ENCODE data around the gene TMC5. TPM values are rescaled to one million over a fixed set of nuclear protein-coding genes. Genes with fewer than 3 reads are reported as not detected.

Gene TMC5
- total RNA-seq, 1 experiment from 2014 or later = 1.2 TPM

GRCh38 chr16:19502395-19503131 lies 84.9 kb downstream of the TMC5 start:
- H4K91ac ChIP-seq (ENCODE audit: insufficient read length, low read depth, low read length) = no peak overlapping the region
- H3K4me2 ChIP-seq (ENCODE audit: insufficient read depth, insufficient read length, low read length) = no peak overlapping the region
- H3K9ac ChIP-seq (ENCODE audit: extremely low read depth, insufficient read length, low read length) = no peak overlapping the region
- H2BK15ac ChIP-seq (ENCODE audit: low read depth, low read length) = no peak overlapping the region
- H2AK5ac ChIP-seq (ENCODE audit: insufficient read length, low read length) = no peak overlapping the region
- no peaks in the 10 kb centered on the region for H3K23me2 ChIP-seq (ENCODE audit: insufficient read length, low read depth, low read length, poor library complexity, severe bottlenecking)
- no peak overlapping the region for H2BK12ac ChIP-seq (ENCODE audit: insufficient read length, low read depth, low read length)
- no peak overlapping the region for H4K5ac ChIP-seq (ENCODE audit: insufficient read length, low read depth, low read length)
- no peaks in the 10 kb centered on the region for H3K4me1 ChIP-seq (ENCODE audit: insufficient read depth, low read length)
- H4K20me1 ChIP-seq (ENCODE audit: control insufficient read depth, insufficient read depth, insufficient read length) = no peaks in the 10 kb centered on the region
- DNase-seq = peak; percentile 75
- no peaks in the 10 kb centered on the region for H3K27me3 ChIP-seq (ENCODE audit: insufficient read depth, low read length)
- no peaks in the 10 kb centered on the region for H3K79me2 ChIP-seq (ENCODE audit: insufficient read depth, low read length)
- no peak overlapping the region for H3K27ac Mint-ChIP-seq
- H3K9me3 ChIP-seq (ENCODE audit: control insufficient read depth, low read depth, low read length) = no peaks in the 10 kb centered on the region
- H3K36me3 Mint-ChIP-seq (ENCODE audit: insufficient read depth in 1 of 3, low read depth in 3 of 3) = peaks cover 30 to 75% (median 72%) of the 10 kb centered on the region in 3 experiments
- no peak overlapping the region for H3K23ac ChIP-seq (ENCODE audit: insufficient read length, low read depth, low read length)
- no peak overlapping the region for H2BK5ac ChIP-seq (ENCODE audit: insufficient read length, low read length)
- H3K18ac ChIP-seq (ENCODE audit: insufficient read length, low read depth, low read length) = no peak overlapping the region
- H3K4ac ChIP-seq (ENCODE audit: low read depth, low read length) = no peak overlapping the region
- no peak overlapping the region for H3K56ac ChIP-seq (ENCODE audit: insufficient read length, low read depth, low read length)
- no peaks in the 10 kb centered on the region for H3K27me3 Mint-ChIP-seq (ENCODE audit: low read depth)
- no peak overlapping the region for H2AFZ ChIP-seq (ENCODE audit: low read length)
- WGBS (ENCODE audit: extremely low coverage, insufficient read length, low lambda C conversion rate) = no CpG with 5 or more reads among the region's 3 CpGs
- H3K79me1 ChIP-seq (ENCODE audit: insufficient read depth, low read depth, low read length, poor library complexity, severe bottlenecking) = no peaks in the 10 kb centered on the region
- no peak overlapping the region for H3T11ph ChIP-seq (ENCODE audit: low read length)
- H3K14ac ChIP-seq (ENCODE audit: insufficient read depth, low read length) = no peak overlapping the region
- no peak overlapping the region for H2BK20ac ChIP-seq (ENCODE audit: low read depth, low read length, poor library complexity, severe bottlenecking)
- peak; percentile 85 for TF ChIP-seq CTCF (conservative IDR thresholded peaks at IDR 0.05)
- no peak overlapping the region for H3K4me3 Mint-ChIP-seq
- H3K4me1 Mint-ChIP-seq = no peaks in the 10 kb centered on the region
- no peak overlapping the region for H4K8ac ChIP-seq (replicated peaks; ENCODE audit: insufficient read length, low read depth, low read length)
- no peak overlapping the region for H2BK120ac ChIP-seq (ENCODE audit: low read depth, low read length, poor library complexity, severe bottlenecking)
- H3K9me3 Mint-ChIP-seq = no peaks in the 10 kb centered on the region
- H3K27ac ChIP-seq (ENCODE audit: insufficient read length, low read depth, low read length) = no peak overlapping the region
